GM19240 (cell line): ENCODE measurements around the gene FBXL20.

Source experiments
- DNase-seq: peaks from one replicate; pipeline ENCODE4 v3.0.0; 2011; ENCODE audit warnings: low spot score; ENCODE audit not compliant: insufficient read length

Gene FBXL20

GRCh38 chr17:39229274-39229913, 172.0 kb downstream of the FBXL20 start:
- no peak for DNase-seq

- no peak for DNase-seq
Observed at GRCh38 chr17:39227364-39227919, 174.0 kb downstream of the FBXL20 start.

- no peak for DNase-seq
Observed at GRCh38 chr17:39225959-39226683, 175.3 kb downstream of the FBXL20 start.

GRCh38 chr17:39225308-39225958, 176.0 kb downstream of the FBXL20 start, which contains the start of gene STAC2:
TSS of gene STAC2 (minus strand) at chr17:39225945. CDS start at chr17:39225502, 443 bp downstream.
- no peak for DNase-seq

- no peak for DNase-seq
Observed at GRCh38 chr17:39224778-39225307, 176.6 kb downstream of the FBXL20 start.

DNA sequence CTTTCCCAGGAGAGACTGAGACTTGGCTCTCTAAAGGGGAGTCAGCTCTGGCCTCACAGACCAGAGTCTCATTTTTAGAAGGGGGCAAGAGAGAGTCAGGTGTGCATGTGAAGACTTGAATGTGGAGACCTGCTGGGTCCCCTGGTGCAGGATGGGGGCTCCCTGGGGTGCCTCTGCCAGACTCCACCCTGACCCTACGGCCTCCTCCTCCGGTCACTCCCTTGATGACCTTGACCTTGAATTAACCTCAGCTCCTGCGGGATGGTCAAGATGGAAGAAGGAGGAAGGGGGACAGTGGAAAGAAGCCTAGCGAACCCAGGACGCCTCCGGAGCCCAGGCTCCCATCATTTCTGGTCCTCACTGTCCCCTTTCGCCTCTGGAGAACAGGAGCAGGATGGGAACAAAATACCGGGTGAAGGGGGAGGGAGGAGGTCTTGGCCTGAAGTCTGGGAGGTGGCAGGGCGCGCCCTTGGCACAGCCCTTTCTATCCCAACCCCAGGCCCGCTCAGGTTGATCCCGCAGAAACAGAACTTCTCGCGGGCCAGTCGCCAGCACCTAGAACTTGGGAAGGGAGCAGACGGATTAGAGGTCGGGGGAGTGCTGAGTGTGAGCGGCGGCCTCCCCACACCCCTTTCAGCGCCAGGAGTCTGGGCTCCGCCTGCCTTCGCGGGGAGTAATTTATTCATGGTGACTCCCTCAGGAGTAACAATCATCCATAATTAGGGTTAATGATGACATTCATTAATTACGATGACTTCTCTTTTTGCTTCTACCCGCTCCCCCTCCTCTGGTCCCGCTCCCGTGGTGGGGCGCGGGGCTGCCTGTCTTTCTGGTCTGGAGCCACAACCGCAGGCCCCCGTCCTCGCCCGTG, 177.3 kb downstream of the FBXL20 start:
- no peak for DNase-seq

DNA sequence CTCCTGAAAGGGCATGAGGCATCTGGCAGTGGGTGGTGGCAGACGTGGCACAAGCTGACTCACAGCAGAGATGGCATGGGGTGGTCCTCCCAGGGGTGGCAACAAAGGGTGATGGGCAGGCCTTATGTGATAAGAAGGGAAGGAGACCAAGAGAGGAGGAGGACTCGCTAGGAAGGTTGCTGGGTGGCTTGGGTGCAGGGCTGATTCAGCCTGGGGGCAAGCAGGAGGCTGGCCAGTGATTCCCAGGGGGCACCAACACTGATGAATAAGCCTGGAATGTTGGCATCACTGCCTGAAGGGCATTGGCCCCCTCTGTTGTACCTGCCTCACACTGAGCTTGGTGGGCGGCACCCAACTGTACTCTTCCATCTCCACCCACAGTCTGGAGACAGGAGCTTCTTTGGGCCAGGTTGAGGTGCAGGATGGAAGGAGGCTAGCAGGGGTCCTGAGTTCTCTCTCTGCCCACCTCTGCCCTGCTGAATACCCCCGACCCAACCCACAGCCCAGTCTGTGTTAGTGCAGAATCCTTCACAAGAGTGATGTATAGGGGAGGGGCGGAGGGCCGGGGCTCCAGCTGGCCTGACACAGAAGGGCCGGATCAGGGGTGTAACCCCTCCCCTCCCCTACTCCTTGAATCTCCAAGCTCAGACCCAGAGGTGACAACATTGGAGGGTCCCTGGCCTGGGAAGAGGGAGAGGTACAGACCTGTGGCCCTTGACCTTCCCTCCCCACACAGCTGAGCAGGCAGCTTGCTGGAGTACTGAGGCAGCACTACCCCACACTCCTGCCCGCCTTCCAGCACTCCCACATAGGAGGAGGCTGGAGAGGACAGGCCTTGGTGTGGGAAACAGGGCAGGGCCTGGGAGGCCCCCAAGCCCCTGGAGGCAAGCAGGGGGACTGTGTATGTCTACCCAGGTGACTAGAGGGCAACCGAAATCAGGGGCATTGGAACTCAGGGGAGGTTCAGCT, 178.3 kb downstream of the FBXL20 start:
- DNase-seq, result no peak

- DNase-seq, result no peak
Observed at GRCh38 chr17:39222151-39222550, 179.3 kb downstream of the FBXL20 start.

DNA sequence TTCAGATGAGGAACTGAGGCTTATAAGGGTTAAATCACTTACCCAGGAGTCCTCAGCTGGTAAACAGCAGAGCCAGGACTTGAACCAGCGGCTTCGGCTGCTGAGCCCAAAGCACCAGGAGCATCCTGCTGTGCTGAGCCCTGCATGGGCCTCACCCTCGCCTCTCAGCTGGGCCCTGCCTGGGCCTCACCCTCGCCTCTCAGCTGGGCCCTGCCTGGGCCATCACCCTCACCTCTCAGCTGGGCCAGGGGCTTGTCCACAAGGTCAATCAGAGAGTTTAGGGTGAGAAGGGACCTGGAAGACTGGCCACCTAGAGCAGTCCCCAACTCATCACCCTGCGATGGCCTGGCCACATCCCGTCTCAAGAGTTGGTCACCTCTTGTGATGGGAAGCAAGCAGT, 179.9 kb downstream of the FBXL20 start:
- no peak for DNase-seq

DNA sequence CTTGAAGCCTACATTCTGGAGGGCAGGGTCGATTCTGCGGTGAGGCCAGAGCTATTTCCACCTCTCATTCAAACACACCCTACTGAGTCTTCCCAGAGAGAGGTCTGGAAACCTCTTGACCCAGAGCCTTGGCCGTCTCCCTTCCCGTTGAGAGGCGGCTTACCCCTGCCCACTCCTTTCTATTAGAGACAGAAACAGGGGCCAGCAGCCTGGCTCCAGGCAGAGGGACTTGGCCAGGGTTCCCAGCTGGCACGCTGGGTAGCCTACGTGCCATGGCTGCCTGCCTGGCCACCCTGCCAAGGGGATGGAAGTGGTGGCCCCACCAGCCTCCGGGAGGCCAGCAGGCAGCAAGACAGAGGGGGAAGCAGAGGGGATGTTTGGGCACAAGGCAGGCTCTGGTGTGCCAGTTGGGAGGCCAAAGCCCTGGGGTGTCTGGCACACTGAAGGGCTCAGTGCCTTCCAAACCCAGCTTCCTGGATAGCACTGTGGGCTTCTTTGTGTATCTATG, 181.7 kb downstream of the FBXL20 start:
- no peak for DNase-seq

GRCh38 chr17:39218906-39219305, 182.5 kb downstream of the FBXL20 start:
- no peak for DNase-seq

GRCh38 chr17:39217734-39218369, 183.6 kb downstream of the FBXL20 start:
- no peak for DNase-seq

GRCh38 chr17:39213852-39214251, 187.6 kb downstream of the FBXL20 start:
- DNase-seq, result no peak

DNA sequence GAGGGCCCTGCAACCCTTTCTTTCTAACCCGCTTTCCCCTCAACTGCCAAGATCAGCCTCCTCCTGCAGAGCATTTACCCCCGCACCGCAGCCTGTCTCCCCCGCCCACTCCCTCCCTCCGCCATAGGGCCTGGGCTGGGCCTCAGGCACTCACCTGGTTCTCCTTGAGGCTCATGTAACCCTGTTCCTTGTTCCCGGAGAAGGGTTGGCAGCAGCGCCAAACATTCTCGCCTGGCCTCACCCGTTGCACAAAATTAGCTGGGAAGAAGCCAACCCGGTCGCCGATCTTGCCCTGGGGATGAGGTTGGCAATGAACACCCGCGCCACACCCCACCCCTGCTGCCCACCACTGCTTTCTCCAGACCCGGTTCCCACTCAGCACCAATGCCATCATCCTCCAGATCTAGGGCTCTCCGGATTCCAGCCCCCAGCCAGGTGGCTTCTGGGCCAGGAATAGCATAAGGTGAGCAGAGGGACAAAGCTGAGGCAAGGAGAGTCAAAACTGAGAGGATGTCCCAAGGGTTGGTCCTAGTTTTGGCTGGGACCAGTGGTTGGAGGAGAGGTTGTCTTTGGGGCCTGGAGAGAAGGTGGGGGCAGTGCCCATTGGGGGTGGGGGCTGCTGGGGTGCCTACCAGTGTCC, 188.5 kb downstream of the FBXL20 start:
- no peak for DNase-seq

DNA sequence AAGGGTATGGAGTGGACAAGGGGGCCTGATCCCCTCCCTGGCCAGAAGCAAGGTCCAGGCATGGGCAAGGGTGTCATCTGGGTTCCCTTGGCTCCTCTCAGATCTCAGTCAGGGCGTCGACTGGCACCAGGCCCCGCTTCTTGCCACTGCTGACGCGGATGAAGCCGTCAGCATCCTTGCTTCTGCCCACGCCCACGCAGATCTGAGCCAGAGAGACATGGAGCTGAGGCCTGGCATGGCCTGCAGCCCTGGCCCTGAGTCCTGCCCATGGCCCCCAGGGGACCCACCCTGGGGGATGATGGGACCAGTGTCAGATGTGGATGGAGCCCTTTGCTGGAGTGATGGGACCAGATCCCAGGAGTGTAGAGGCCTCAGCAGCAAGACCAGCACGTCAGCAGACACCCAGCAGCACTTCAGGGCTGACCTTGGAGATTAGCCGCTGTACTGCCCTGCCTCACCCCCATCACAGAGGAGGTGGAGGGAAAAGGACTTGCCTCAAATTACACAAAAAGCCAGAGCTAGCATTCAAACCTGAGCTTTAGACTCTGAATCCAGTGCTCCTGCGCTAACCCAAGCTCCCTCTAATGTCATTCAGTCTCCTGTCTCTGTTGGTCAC, 189.1 kb downstream of the FBXL20 start:
- no peak for DNase-seq

DNA sequence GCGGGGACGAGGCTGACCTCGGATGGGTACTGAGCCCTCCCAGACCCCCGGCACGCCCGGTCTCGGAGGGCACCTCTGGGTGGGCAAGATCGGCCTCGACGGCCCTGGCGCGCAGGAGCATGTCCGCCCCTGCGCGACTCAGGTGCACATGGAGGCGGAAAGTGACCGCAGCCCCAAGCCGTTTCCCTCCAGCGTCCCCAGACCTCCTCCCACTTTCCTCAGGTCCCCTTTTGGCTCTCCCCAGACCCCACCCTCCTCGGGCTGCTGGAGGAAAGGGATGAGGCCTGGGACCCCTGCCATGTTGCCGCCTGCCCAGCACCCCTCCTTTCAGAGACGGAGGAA, 191.4 kb downstream of the FBXL20 start:
- DNase-seq, result no peak

- DNase-seq, result no peak
Observed at GRCh38 chr17:39209317-39210092, 191.9 kb downstream of the FBXL20 start.

DNA sequence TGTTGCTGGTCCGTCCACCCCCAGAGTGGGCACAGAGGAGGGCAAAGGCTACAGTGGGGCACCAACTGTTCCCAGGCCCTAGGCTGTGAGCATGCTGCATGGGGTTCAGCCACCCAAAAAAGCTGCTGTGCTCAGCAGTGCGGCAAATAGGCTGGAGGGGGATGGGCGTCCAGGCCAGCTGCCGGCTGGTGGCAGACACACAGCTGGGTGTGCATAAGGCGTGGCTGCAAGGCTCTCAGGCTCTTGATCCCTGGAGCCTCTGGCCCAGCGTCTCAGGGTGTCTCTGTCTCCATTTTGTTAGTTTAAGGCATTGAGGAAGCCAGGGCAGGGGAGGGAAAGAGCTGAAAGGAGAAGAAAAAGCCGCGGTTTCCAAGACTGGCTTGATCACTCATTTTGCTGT, 192.5 kb downstream of the FBXL20 start:
- no peak for DNase-seq
